ENCODE results near the gene RPGRIP1L. TPM values are rescaled to one million over a fixed set of nuclear protein-coding genes. Genes with fewer than 3 reads are reported as not detected.

The RPGRIP1L gene
- total RNA-seq, 1 experiment from 2014 or later, result 3.8 TPM

DNA sequence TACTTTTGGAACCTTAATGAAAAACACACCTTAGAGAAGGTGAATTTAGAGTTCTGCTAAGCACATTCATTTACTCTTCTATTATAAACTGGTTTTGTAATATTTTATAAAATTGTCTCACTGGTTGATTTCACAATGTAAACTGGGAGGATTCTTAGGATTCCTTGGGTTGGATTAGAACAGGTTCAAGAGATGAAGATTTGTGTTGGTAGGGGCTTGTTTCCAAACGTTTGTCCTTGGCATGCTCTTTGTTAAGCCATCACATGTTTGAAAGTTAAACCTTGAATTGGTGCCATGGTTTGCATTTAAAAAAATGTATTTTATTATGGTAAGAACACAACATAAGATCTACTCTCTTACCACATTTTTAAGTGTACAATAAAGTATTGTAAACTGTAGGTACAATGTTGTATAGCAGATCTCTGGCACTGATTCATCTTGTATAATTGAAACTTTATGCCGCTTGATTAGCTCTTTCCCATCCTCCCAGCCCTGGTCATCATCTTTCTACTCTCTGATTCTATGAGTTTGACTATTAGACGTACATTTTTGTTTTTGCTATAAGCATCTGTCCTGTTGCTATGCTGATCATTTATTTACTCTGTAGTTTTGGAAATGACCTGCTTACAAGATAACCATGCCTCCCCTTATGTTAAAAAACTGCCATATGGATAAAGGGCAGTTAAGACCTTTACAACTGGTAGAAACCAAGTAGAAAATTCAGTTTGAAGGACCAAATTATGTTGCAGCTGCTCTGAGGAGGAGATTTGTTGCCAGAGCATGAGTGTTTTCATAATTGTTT, 9.9 kb upstream of the RPGRIP1L start:
- POLR2A ChIA-PET (ENCODE audit: unreplicated experiment), result no interaction called here
- Histone ChIP-seq H3K9ac (ENCODE audit: low read length) (no peak overlapping the region), H3K4me1 (ENCODE audit: insufficient read depth, low read length) (peaks cover 6% of the 10 kb centered on the region; the same call in 1 of the 2 replicates), H3K27me3 (ENCODE audit: low read length) (no peaks in the 10 kb centered on the region), H3K27ac (ENCODE audit: low read length) (no peak overlapping the region), H4K20me1 (ENCODE audit: low read length) (no peaks in the 10 kb centered on the region), H3K9me2 (replicated peaks; ENCODE audit: low read length) (no peaks in the 10 kb centered on the region), H3K36me3 (ENCODE audit: low read depth, low read length) (no peaks in the 10 kb centered on the region), H2AFZ (ENCODE audit: low read length) (no peak overlapping the region), H3F3A (ENCODE audit: low read length, unreplicated experiment) (no peaks in the 10 kb centered on the region), H3K79me2 (ENCODE audit: low read length) (peaks cover 52% of the 10 kb centered on the region), H3K4me2 (ENCODE audit: low read length) (no peak overlapping the region), H3K4me3 (ENCODE audit: low read length) (no peak overlapping the region), H3K9me3 (ENCODE audit: low read length) (no peaks in the 10 kb centered on the region)
- no TSS peak for BruUV-seq (replicated peaks)
- CTCF ChIA-PET, result no interaction called here
- DNase-seq (no peak), ATAC-seq (no peak)
- intact Hi-C loops (cut with micrococcal nuclease), result no loop called here
- TF ChIP-seq, protein P1, sequence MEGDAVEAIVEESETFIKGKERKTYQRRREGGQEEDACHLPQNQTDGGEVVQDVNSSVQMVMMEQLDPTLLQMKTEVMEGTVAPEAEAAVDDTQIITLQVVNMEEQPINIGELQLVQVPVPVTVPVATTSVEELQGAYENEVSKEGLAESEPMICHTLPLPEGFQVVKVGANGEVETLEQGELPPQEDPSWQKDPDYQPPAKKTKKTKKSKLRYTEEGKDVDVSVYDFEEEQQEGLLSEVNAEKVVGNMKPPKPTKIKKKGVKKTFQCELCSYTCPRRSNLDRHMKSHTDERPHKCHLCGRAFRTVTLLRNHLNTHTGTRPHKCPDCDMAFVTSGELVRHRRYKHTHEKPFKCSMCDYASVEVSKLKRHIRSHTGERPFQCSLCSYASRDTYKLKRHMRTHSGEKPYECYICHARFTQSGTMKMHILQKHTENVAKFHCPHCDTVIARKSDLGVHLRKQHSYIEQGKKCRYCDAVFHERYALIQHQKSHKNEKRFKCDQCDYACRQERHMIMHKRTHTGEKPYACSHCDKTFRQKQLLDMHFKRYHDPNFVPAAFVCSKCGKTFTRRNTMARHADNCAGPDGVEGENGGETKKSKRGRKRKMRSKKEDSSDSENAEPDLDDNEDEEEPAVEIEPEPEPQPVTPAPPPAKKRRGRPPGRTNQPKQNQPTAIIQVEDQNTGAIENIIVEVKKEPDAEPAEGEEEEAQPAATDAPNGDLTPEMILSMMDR (conservative IDR thresholded peaks at IDR 0.05; ENCODE audit: low read depth, low read length), result no peak
- TF ChIP-seq EZH2 (IDR thresholded peaks at IDR 0.05; ENCODE audit: low read length, unreplicated experiment) (no peak), EZH2phosphoT487 (IDR thresholded peaks at IDR 0.05; ENCODE audit: borderline replicate concordance, low read length) (no peak)

DNA sequence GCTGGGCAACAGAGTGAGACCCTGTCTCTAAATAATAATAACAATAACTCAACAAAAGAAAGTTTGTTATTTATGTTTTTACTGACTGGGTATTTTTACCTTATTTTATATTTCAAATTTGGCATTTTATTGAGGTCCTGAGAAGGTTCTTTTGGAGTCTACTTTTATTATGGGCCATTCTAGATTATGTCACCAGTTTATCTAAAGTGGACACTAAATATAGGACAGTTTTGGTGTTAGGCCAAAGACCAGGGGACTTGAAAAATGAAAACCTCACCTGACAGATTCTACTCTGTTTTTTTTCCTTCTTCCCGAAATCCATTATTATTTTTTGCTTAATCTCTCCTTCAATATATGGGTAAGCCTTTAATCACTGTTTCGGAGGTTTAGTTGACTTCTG, 8.4 kb upstream of the RPGRIP1L start:
- POLR2A ChIA-PET (ENCODE audit: unreplicated experiment), result no interaction called here
- CTCF ChIA-PET, result no interaction called here
- no peaks in the 10 kb centered on the region for H3K36me3 ChIP-seq (ENCODE audit: low read depth, low read length)

More for the DNA sequence above, 8.4 kb upstream of the RPGRIP1L start:
- no peaks in the 10 kb centered on the region for H3K27me3 ChIP-seq (ENCODE audit: low read length)
- TF ChIP-seq EZH2 (IDR thresholded peaks at IDR 0.05; ENCODE audit: low read length, unreplicated experiment) (no peak), EZH2phosphoT487 (IDR thresholded peaks at IDR 0.05; ENCODE audit: borderline replicate concordance, low read length) (no peak)
- TF ChIP-seq, protein P1 (conservative IDR thresholded peaks at IDR 0.05; ENCODE audit: low read depth, low read length), result no peak
- ATAC-seq (no peak), DNase-seq (no peak)
- no peak overlapping the region for H3K4me2 ChIP-seq (ENCODE audit: low read length)
- no peaks in the 10 kb centered on the region for H4K20me1 ChIP-seq (ENCODE audit: low read length)
- H3K4me3 ChIP-seq (ENCODE audit: low read length), result no peak overlapping the region
- no peaks in the 10 kb centered on the region for H3K9me2 ChIP-seq (replicated peaks; ENCODE audit: low read length)
- no peak overlapping the region for H3K9ac ChIP-seq (ENCODE audit: low read length)
- H3K79me2 ChIP-seq (ENCODE audit: low read length), result peaks cover 54% of the 10 kb centered on the region
- no peaks in the 10 kb centered on the region for H3F3A ChIP-seq (ENCODE audit: low read length, unreplicated experiment)
- peaks cover 10% of the 10 kb centered on the region; the same call in 1 of the 2 replicates for H3K4me1 ChIP-seq (ENCODE audit: insufficient read depth, low read length)
- H2AFZ ChIP-seq (ENCODE audit: low read length), result no peak overlapping the region
- H3K27ac ChIP-seq (ENCODE audit: low read length), result no peak overlapping the region
- intact Hi-C loops (cut with micrococcal nuclease), result no loop called here
- H3K9me3 ChIP-seq (ENCODE audit: low read length), result no peaks in the 10 kb centered on the region
- BruUV-seq (replicated peaks), result no TSS peak

Data from PC-3 (cell line).